ENCODE measurements around the gene DPYSL4. TPM values are rescaled to one million over a fixed set of nuclear protein-coding genes. Genes with fewer than 3 reads are reported as not detected.

DPYSL4 gene
- 32.6 TPM for polyA plus RNA-seq (2013, experiment 1 of 2; ENCODE audit: insufficient read length)
- polyA plus RNA-seq (2013, experiment 2 of 2; ENCODE audit: insufficient read length), result 25.7 TPM

GRCh38 chr10:132186488-132187429 lies at the start of gene DPYSL4:
DPYSL4 (plus strand) TSS chr10:132186948; CDS start chr10:132187064, 116 bp downstream.
- peak; percentile 22 for DNase-seq

- no peak for DNase-seq
Measured at GRCh38 chr10:132137111-132138072, 49.4 kb upstream of the DPYSL4 start.

GRCh38 chr10:132138133-132138532 lies 48.6 kb upstream of the DPYSL4 start:
- DNase-seq, result no peak

- DNase-seq, result no peak
Measured at GRCh38 chr10:132138596-132138995, 48.2 kb upstream of the DPYSL4 start.

GRCh38 chr10:132139526-132139925 lies 47.2 kb upstream of the DPYSL4 start:
- DNase-seq, result no peak

- no peak for DNase-seq
Measured at GRCh38 chr10:132140167-132140925, 46.4 kb upstream of the DPYSL4 start.

- no peak for DNase-seq
Measured at GRCh38 chr10:132141076-132141475, 45.7 kb upstream of the DPYSL4 start.

GRCh38 chr10:132141526-132142395 lies 45.0 kb upstream of the DPYSL4 start:
- no peak for DNase-seq

GRCh38 chr10:132142396-132143161 lies 44.2 kb upstream of the DPYSL4 start:
- peak; percentile 8 for DNase-seq

GRCh38 chr10:132143162-132143561 lies 43.6 kb upstream of the DPYSL4 start:
- no peak for DNase-seq

- DNase-seq, result no peak
Measured at GRCh38 chr10:132144086-132144485, 42.7 kb upstream of the DPYSL4 start.

- no peak for DNase-seq
Measured at GRCh38 chr10:132145002-132145401, 41.7 kb upstream of the DPYSL4 start.

GRCh38 chr10:132145521-132146185 lies 41.1 kb upstream of the DPYSL4 start:
- DNase-seq, result no peak

- no peak for DNase-seq
Measured at GRCh38 chr10:132146271-132146671, 40.5 kb upstream of the DPYSL4 start.

GRCh38 chr10:132146941-132147915 lies 39.5 kb upstream of the DPYSL4 start:
- DNase-seq, result no peak

GRCh38 chr10:132148261-132149251 lies 38.2 kb upstream of the DPYSL4 start:
- no peak for DNase-seq

GRCh38 chr10:132149271-132149670 lies 37.5 kb upstream of the DPYSL4 start:
- DNase-seq, result no peak

All from fibroblast of skin of back (primary cell).